H9 (cell line): ENCODE measurements around the gene MYH16. TPM values are rescaled to one million over a fixed set of nuclear protein-coding genes. Genes with fewer than 3 reads are reported as not detected.

Source experiments
- DNase-seq: peaks from one replicate; pipeline ENCODE4 v3.0.0-alpha.2; 2017
- H2AFZ ChIP-seq: one replicate; pipeline ENCODE4 v1.6.1; 2013; ENCODE audit warnings: mild to moderate bottlenecking, low read length, control low read depth, moderate library complexity
- H2AK5ac ChIP-seq: 2 replicates; pipeline ENCODE4 v1.6.1; 2013; ENCODE audit warnings: low read length, control low read depth, mixed read lengths; ENCODE audit not compliant: insufficient read length
- H2BK120ac ChIP-seq: one replicate; pipeline ENCODE4 v1.6.1; 2013; ENCODE audit warnings: low read depth, mild to moderate bottlenecking, low read length, control low read depth, inconsistent platforms; ENCODE audit not compliant: poor library complexity, severe bottlenecking
- H2BK12ac ChIP-seq: 2 replicates; pipeline ENCODE4 v1.6.1; 2013; ENCODE audit warnings: low read length, control low read depth, mixed read lengths, low read depth; ENCODE audit not compliant: insufficient read length
- H2BK15ac ChIP-seq: 2 replicates; pipeline ENCODE4 v1.6.1; 2013; ENCODE audit warnings: low read depth, low read length, control low read depth
- H2BK20ac ChIP-seq: one replicate; pipeline ENCODE4 v1.6.1; 2013; ENCODE audit warnings: low read depth, mild to moderate bottlenecking, low read length, control low read depth, inconsistent platforms; ENCODE audit not compliant: poor library complexity, severe bottlenecking
- H2BK5ac ChIP-seq: 2 replicates; pipeline ENCODE4 v1.6.1; 2013; ENCODE audit warnings: low read length, control low read depth, mixed read lengths; ENCODE audit not compliant: insufficient read length
- H3K14ac ChIP-seq: 2 replicates; pipeline ENCODE4 v1.6.1; 2013; ENCODE audit warnings: low read length, control low read depth; ENCODE audit not compliant: insufficient read depth
- H3K18ac ChIP-seq: 2 replicates; pipeline ENCODE4 v1.6.1; 2013; ENCODE audit warnings: low read depth, mild to moderate bottlenecking, mixed read lengths, low read length, control low read depth; ENCODE audit not compliant: insufficient read length
- H3K23ac ChIP-seq: 2 replicates; pipeline ENCODE4 v1.6.1; 2013; ENCODE audit warnings: low read length, control low read depth, mixed read lengths, low read depth; ENCODE audit not compliant: insufficient read length
- H3K23me2 ChIP-seq: 2 replicates; pipeline ENCODE4 v1.6.1; 2013; ENCODE audit warnings: low read depth, mild to moderate bottlenecking, mixed read lengths, low read length, control low read depth; ENCODE audit not compliant: insufficient read length, poor library complexity, severe bottlenecking
- H3K27ac ChIP-seq: 2 replicates; pipeline ENCODE4 v1.5.1; 2013; ENCODE audit warnings: low read length, control low read depth, mixed read lengths, low read depth; ENCODE audit not compliant: insufficient read length
- H3K27me3 ChIP-seq: 2 replicates; pipeline ENCODE4 v1.6.1; 2013; ENCODE audit warnings: low read length, control low read depth, inconsistent platforms; ENCODE audit not compliant: insufficient read depth
- H3K4ac ChIP-seq: 2 replicates; pipeline ENCODE4 v1.6.1; 2013; ENCODE audit warnings: low read depth, mild to moderate bottlenecking, control low read depth, inconsistent platforms, low read length, moderate library complexity
- H3K4me1 ChIP-seq: 2 replicates; pipeline ENCODE4 v1.6.1; 2013; ENCODE audit warnings: low read length, control low read depth, inconsistent platforms; ENCODE audit not compliant: insufficient read depth
- H3K4me2 ChIP-seq: 2 replicates; pipeline ENCODE4 v1.6.1; 2013; ENCODE audit warnings: low read length, control low read depth, mixed read lengths; ENCODE audit not compliant: insufficient read length, insufficient read depth
- H3K56ac ChIP-seq: 2 replicates; pipeline ENCODE4 v1.6.1; 2013; ENCODE audit warnings: low read depth, mild to moderate bottlenecking, mixed read lengths, low read length, control low read depth; ENCODE audit not compliant: insufficient read length
- H3K79me1 ChIP-seq: 2 replicates; pipeline ENCODE4 v1.6.1; 2013; ENCODE audit warnings: low read depth, mild to moderate bottlenecking, moderate library complexity, low read length, control low read depth, inconsistent platforms; ENCODE audit not compliant: insufficient read depth, poor library complexity, severe bottlenecking
- H3K79me2 ChIP-seq: 2 replicates; pipeline ENCODE4 v1.6.1; 2013; ENCODE audit warnings: low read length, control low read depth, inconsistent platforms; ENCODE audit not compliant: insufficient read depth
- H3K9ac ChIP-seq: 2 replicates; pipeline ENCODE4 v1.6.1; 2013; ENCODE audit warnings: low read length, control low read depth, mixed read lengths; ENCODE audit not compliant: insufficient read length; ENCODE audit errors: extremely low read depth
- H3K9me3 ChIP-seq: one replicate; pipeline ENCODE4 v1.6.1; 2013; ENCODE audit warnings: low read depth, low read length, inconsistent platforms; ENCODE audit not compliant: control insufficient read depth
- H3T11ph ChIP-seq: one replicate; pipeline ENCODE4 v1.6.1; 2013; ENCODE audit warnings: mild to moderate bottlenecking, low read length, control low read depth, inconsistent platforms
- H4K20me1 ChIP-seq: one replicate; pipeline ENCODE4 v1.6.1; 2013; ENCODE audit not compliant: control insufficient read depth, insufficient read length, insufficient read depth
- H4K5ac ChIP-seq: 2 replicates; pipeline ENCODE4 v1.6.1; 2013; ENCODE audit warnings: low read depth, mild to moderate bottlenecking, mixed read lengths, low read length, control low read depth; ENCODE audit not compliant: insufficient read length
- H4K8ac ChIP-seq: replicated peaks from 2 replicates; pipeline ENCODE4 v1.6.1; 2013; ENCODE audit warnings: low read length, control low read depth, mixed read lengths, low read depth; ENCODE audit not compliant: insufficient read length
- H4K91ac ChIP-seq: 2 replicates; pipeline ENCODE4 v1.6.1; 2013; ENCODE audit warnings: low read depth, mild to moderate bottlenecking, moderate library complexity, mixed read lengths, low read length, control low read depth; ENCODE audit not compliant: insufficient read length
- H3K27ac Mint-ChIP-seq, 3 experiments: 2 replicates in 2 of 3; 3 replicates in 1 of 3; pipeline ENCODE4 v1.8.0; 2020 to 2021; ENCODE audit warnings: mixed read lengths in 3 of 3, mild to moderate bottlenecking in 1 of 3, moderate library complexity in 1 of 3
- H3K27me3 Mint-ChIP-seq: 2 replicates; pipeline ENCODE4 v1.8.0; 2021; ENCODE audit warnings: low read depth, mild to moderate bottlenecking, moderate library complexity, mixed read lengths
- H3K36me3 Mint-ChIP-seq, 3 experiments: 2 replicates in 2 of 3; 3 replicates in 1 of 3; pipeline ENCODE4 v1.8.0; 2020 to 2021; ENCODE audit warnings: low read depth in 3 of 3, mixed read lengths in 3 of 3; ENCODE audit not compliant: insufficient read depth in 1 of 3
- H3K4me1 Mint-ChIP-seq, 2 experiments: 2 replicates each; pipeline ENCODE4 v1.8.0; 2020; ENCODE audit warnings: mixed read lengths in 2 of 2
- H3K4me3 Mint-ChIP-seq, 2 experiments: 2 replicates in 1 of 2; 3 replicates in 1 of 2; pipeline ENCODE4 v1.8.0; 2020 to 2021; ENCODE audit warnings: mild to moderate bottlenecking in 2 of 2, mixed read lengths in 2 of 2, moderate library complexity in 1 of 2
- H3K9me3 Mint-ChIP-seq, 2 experiments: 2 replicates in 1 of 2; 3 replicates in 1 of 2; pipeline ENCODE4 v1.8.0; 2020; ENCODE audit warnings: mild to moderate bottlenecking in 2 of 2, mixed read lengths in 2 of 2, moderate library complexity in 1 of 2
- WGBS: extraction: QIAGEN DNeasy Blood & Tissue Kit; methylation state at CpG from one replicate; pipeline ENCODE4 v1.1.7; 2013; ENCODE audit warnings: missing lambda C conversion rate, low lambda C conversion rate, mixed read lengths; ENCODE audit not compliant: insufficient read length; ENCODE audit errors: extremely low coverage; 5-methylcytosine and 5-hydroxymethylcytosine counted together
- total RNA-seq: library from RNA; stranded (reverse); gene quantifications from 2 replicates; pipeline ENCODE4 v1.2.1, GENCODE V29; 2021
- TF ChIP-seq, protein P1 (sequence below): fragments of 200-600 bp; sonication (generic); conservative IDR thresholded peaks from 3 replicates; pipeline ENCODE4 v1.8.0; 2021; ENCODE audit warnings: antibody characterized with exemption, mild to moderate bottlenecking

The MYH16 gene
- total RNA-seq, 1 experiment from 2014 or later: not detected

GRCh38 chr7:99313204-99313573, 40.5 kb downstream of the MYH16 start:
- Histone ChIP-seq H4K5ac (no peak overlapping the region), H2BK15ac (no peak overlapping the region), H3K23me2 (no peaks in the 10 kb centered on the region), H4K8ac (no peak overlapping the region), H2BK12ac (no peak overlapping the region), H3K23ac (no peak overlapping the region), H2BK20ac (no peak overlapping the region), H4K91ac (no peak overlapping the region), H3K27me3 (no peaks in the 10 kb centered on the region), H3K27ac (no peak overlapping the region), H3K56ac (no peak overlapping the region), H3K9me3 (no peaks in the 10 kb centered on the region), H2AK5ac (no peak overlapping the region), H3K4me2 (no peak overlapping the region), H3K79me1 (no peaks in the 10 kb centered on the region), H2AFZ (no peak overlapping the region), H3T11ph (no peak overlapping the region), H2BK120ac (no peak overlapping the region), H3K4ac (no peak overlapping the region), H3K9ac (no peak overlapping the region), H3K79me2 (no peaks in the 10 kb centered on the region), H3K18ac (no peak overlapping the region), H3K4me1 (no peaks in the 10 kb centered on the region), H3K14ac (no peak overlapping the region), H4K20me1 (no peaks in the 10 kb centered on the region), H2BK5ac (no peak overlapping the region)
- H3K36me3 Mint-ChIP-seq: peaks cover 0 to 8% (median 3%) of the 10 kb centered on the region in 3 experiments; a peak in 3 of 7 replicates
- H3K4me3 Mint-ChIP-seq: no peak overlapping the region
- H3K27me3 Mint-ChIP-seq: peaks cover 1% of the 10 kb centered on the region; the same call in 1 of the 2 replicates
- H3K9me3 Mint-ChIP-seq: peaks cover 4 to 5% of the 10 kb centered on the region in 2 experiments; a peak in 4 of 5 replicates
- DNase-seq: no peak
- no peak overlapping the region for H3K27ac Mint-ChIP-seq
- TF ChIP-seq, protein P1, sequence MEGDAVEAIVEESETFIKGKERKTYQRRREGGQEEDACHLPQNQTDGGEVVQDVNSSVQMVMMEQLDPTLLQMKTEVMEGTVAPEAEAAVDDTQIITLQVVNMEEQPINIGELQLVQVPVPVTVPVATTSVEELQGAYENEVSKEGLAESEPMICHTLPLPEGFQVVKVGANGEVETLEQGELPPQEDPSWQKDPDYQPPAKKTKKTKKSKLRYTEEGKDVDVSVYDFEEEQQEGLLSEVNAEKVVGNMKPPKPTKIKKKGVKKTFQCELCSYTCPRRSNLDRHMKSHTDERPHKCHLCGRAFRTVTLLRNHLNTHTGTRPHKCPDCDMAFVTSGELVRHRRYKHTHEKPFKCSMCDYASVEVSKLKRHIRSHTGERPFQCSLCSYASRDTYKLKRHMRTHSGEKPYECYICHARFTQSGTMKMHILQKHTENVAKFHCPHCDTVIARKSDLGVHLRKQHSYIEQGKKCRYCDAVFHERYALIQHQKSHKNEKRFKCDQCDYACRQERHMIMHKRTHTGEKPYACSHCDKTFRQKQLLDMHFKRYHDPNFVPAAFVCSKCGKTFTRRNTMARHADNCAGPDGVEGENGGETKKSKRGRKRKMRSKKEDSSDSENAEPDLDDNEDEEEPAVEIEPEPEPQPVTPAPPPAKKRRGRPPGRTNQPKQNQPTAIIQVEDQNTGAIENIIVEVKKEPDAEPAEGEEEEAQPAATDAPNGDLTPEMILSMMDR: no peak; the same call in 1 of the 3 replicates
- H3K4me1 Mint-ChIP-seq: peaks cover 0 to 7% of the 10 kb centered on the region in 2 experiments; a peak in 2 of 4 replicates
- no CpG with 5 or more reads among the region's 1 CpG for WGBS
